ENCODE results near the gene ERC2. TPM values are rescaled to one million over a fixed set of nuclear protein-coding genes. Genes with fewer than 3 reads are reported as not detected.

ERC2 gene
- total and polyA plus RNA-seq, 2 donors (not counting 3 experiments of a cell fraction or from before 2014, with no cell fraction given): 5.6 to 15.5 TPM

DNA sequence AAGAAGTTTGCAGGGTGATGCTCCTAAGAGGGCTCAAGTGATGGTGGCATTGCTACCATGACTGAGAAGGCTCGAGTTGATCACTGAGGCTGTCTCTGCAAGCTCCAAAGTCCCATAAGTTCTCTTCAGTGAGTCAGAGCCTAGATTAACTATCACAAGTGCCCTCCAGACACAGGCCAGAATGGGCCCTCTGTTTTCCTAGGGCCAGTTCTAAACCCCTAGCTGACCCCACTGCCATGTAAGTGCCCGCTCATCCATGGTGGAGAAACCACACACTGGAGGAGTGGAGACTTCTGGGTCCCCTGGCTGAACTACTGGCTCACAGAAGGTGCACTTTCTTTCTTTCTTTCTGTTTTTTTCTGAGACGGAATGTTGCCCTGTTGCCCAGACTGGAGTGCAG lies 893.6 kb downstream of the ERC2 start:
- BruUV-seq (replicated peaks): no TSS peak
- Histone ChIP-seq H3K4me2 (ENCODE audit: insufficient read depth, low read length) (no peak overlapping the region), H3K9me1 (replicated peaks; ENCODE audit: control insufficient read depth, extremely low read depth, insufficient read depth, low read length) (no peaks in the 10 kb centered on the region), H3K4me3 (replicated peaks in 1 of 3; ENCODE audit: insufficient read depth in 1 of 3, low read depth in 1 of 3, low read length in 3 of 3) (no peak overlapping the region), H3K9me3 (replicated peaks; ENCODE audit: control insufficient read depth, insufficient read depth, low read length) (no peaks in the 10 kb centered on the region), H3K27ac (ENCODE audit: insufficient read depth, low read depth, low read length) (no peak overlapping the region), H3K79me2 (ENCODE audit: control insufficient read depth, insufficient read depth, low read length) (no peaks in the 10 kb centered on the region), H2AFZ (ENCODE audit: low read depth, low read length) (no peak overlapping the region), H3K9ac (replicated peaks; ENCODE audit: extremely low read depth, insufficient read depth, low read length) (no peak overlapping the region), H3K27me3 (ENCODE audit: control insufficient read depth in 2 of 2, insufficient read depth in 2 of 2, low read length in 2 of 2) (no peaks in the 10 kb centered on the region), H4K20me1 (replicated peaks; ENCODE audit: control insufficient read depth, extremely low read depth, insufficient read depth, low read length) (no peaks in the 10 kb centered on the region), H3K4me1 (ENCODE audit: control insufficient read depth, extremely low read depth, insufficient read depth, low read length) (no peaks in the 10 kb centered on the region), H3K36me3 (ENCODE audit: control insufficient read depth in 2 of 2, extremely low read depth in 1 of 2, insufficient read depth in 2 of 2, low read length in 2 of 2) (no peaks in the 10 kb centered on the region)
- dilution Hi-C loops (cut with MboI; ENCODE audit: extremely low pct_ligation_motif_present, low sequenced_read_pairs) (no loop called here), intact Hi-C loops (cut with micrococcal nuclease) (no loop called here)
- FAIRE-seq: no peak
- TF ChIP-seq, protein P1, sequence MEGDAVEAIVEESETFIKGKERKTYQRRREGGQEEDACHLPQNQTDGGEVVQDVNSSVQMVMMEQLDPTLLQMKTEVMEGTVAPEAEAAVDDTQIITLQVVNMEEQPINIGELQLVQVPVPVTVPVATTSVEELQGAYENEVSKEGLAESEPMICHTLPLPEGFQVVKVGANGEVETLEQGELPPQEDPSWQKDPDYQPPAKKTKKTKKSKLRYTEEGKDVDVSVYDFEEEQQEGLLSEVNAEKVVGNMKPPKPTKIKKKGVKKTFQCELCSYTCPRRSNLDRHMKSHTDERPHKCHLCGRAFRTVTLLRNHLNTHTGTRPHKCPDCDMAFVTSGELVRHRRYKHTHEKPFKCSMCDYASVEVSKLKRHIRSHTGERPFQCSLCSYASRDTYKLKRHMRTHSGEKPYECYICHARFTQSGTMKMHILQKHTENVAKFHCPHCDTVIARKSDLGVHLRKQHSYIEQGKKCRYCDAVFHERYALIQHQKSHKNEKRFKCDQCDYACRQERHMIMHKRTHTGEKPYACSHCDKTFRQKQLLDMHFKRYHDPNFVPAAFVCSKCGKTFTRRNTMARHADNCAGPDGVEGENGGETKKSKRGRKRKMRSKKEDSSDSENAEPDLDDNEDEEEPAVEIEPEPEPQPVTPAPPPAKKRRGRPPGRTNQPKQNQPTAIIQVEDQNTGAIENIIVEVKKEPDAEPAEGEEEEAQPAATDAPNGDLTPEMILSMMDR (IDR thresholded peaks at IDR 0.05; ENCODE audit: extremely low read depth in 1 of 2, insufficient read depth in 1 of 2, low read depth in 1 of 2, low read length in 2 of 2): no peak
- TF ChIP-seq EZH2 (IDR thresholded peaks at IDR 0.05; ENCODE audit: borderline replicate concordance, low read depth, low read length, severe bottlenecking): no peak
- no peak for TF ChIP-seq FOS (IDR thresholded peaks at IDR 0.05; ENCODE audit: borderline replicate concordance, insufficient read depth, low read length)
- TF ChIP-seq POLR2AphosphoS5 (IDR thresholded peaks at IDR 0.05; ENCODE audit: insufficient read depth, low read depth, low read length): no peak
- CTCF ChIA-PET: interaction anchor here (0.6 to 1.6 kb wide), 2 partner anchors 13 to 19 kb away, joined by 3 read pairs; no protein-coding TSS in a partner anchor
- POLR2A ChIA-PET: no interaction called here
- no peak for DNase-seq (ENCODE audit: low read depth, low spot score)

DNA sequence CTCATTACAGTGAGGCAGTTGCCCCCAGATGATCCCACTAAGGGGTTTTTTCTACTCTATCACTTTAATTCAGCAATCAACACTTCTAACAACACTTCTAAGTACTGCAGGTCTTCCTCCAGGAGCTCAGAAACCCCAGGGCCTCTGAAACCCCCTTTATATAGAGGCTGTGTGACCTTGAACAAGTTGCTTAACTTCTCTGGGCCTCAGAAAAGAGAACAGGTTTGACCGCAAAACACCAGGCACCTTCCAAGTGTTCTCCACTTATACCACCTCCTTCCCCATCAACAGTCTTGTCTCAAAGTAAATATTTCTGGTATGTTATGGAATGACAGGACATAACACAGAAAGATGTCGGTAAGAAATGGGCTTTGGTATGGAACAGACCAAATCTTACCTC lies 895.5 kb downstream of the ERC2 start:
- POLR2A ChIA-PET: no interaction called here
- BruUV-seq (replicated peaks): no TSS peak

More for the DNA sequence above, 895.5 kb downstream of the ERC2 start:
- Histone ChIP-seq H3K9ac (replicated peaks; ENCODE audit: extremely low read depth, insufficient read depth, low read length) (no peak overlapping the region), H3K9me3 (replicated peaks; ENCODE audit: control insufficient read depth, insufficient read depth, low read length) (no peaks in the 10 kb centered on the region), H3K4me1 (ENCODE audit: control insufficient read depth, extremely low read depth, insufficient read depth, low read length) (no peaks in the 10 kb centered on the region), H3K27ac (ENCODE audit: insufficient read depth, low read depth, low read length) (no peak overlapping the region), H3K79me2 (ENCODE audit: control insufficient read depth, insufficient read depth, low read length) (no peaks in the 10 kb centered on the region), H3K9me1 (replicated peaks; ENCODE audit: control insufficient read depth, extremely low read depth, insufficient read depth, low read length) (no peaks in the 10 kb centered on the region), H3K4me2 (ENCODE audit: insufficient read depth, low read length) (no peak overlapping the region), H4K20me1 (replicated peaks; ENCODE audit: control insufficient read depth, extremely low read depth, insufficient read depth, low read length) (no peaks in the 10 kb centered on the region), H3K36me3 (ENCODE audit: control insufficient read depth in 2 of 2, extremely low read depth in 1 of 2, insufficient read depth in 2 of 2, low read length in 2 of 2) (no peaks in the 10 kb centered on the region), H3K4me3 (replicated peaks in 1 of 3; ENCODE audit: insufficient read depth in 1 of 3, low read depth in 1 of 3, low read length in 3 of 3) (no peak overlapping the region), H2AFZ (ENCODE audit: low read depth, low read length) (no peak overlapping the region), H3K27me3 (ENCODE audit: control insufficient read depth in 2 of 2, insufficient read depth in 2 of 2, low read length in 2 of 2) (no peaks in the 10 kb centered on the region)
- CTCF ChIA-PET: no interaction called here
- dilution Hi-C loops (cut with MboI; ENCODE audit: extremely low pct_ligation_motif_present, low sequenced_read_pairs): no loop called here
- intact Hi-C loops (cut with micrococcal nuclease): no loop called here
- TF ChIP-seq POLR2AphosphoS5 (IDR thresholded peaks at IDR 0.05; ENCODE audit: insufficient read depth, low read depth, low read length): no peak
- no peak for TF ChIP-seq JUN (IDR thresholded peaks at IDR 0.05; ENCODE audit: borderline replicate concordance, insufficient read depth, insufficient read length, low read depth)
- TF ChIP-seq FOS (IDR thresholded peaks at IDR 0.05; ENCODE audit: borderline replicate concordance, insufficient read depth, low read length): no peak
- FAIRE-seq (no peak), DNase-seq (ENCODE audit: low read depth, low spot score) (no peak)
